Measurements from ENCODE around the gene NFX1.

- no peak for TF ChIP-seq POLR2AphosphoS5 (IDR thresholded peaks at IDR 0.05; ENCODE audit: borderline replicate concordance, low read depth, low read length)
- no peak for TF ChIP-seq EZH2 (IDR thresholded peaks at IDR 0.05)
These were observed 44.0 kb upstream of the NFX1 start for GRCh38 chr9:33246269-33246860.
